ENCODE results near the gene OPRD1.
A peak's percentile ranks its signal among the peaks of the same experiment; 100 is the strongest.

- TF ChIP-seq, protein P1, sequence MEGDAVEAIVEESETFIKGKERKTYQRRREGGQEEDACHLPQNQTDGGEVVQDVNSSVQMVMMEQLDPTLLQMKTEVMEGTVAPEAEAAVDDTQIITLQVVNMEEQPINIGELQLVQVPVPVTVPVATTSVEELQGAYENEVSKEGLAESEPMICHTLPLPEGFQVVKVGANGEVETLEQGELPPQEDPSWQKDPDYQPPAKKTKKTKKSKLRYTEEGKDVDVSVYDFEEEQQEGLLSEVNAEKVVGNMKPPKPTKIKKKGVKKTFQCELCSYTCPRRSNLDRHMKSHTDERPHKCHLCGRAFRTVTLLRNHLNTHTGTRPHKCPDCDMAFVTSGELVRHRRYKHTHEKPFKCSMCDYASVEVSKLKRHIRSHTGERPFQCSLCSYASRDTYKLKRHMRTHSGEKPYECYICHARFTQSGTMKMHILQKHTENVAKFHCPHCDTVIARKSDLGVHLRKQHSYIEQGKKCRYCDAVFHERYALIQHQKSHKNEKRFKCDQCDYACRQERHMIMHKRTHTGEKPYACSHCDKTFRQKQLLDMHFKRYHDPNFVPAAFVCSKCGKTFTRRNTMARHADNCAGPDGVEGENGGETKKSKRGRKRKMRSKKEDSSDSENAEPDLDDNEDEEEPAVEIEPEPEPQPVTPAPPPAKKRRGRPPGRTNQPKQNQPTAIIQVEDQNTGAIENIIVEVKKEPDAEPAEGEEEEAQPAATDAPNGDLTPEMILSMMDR (IDR thresholded peaks at IDR 0.05), result no peak
- TF ChIP-seq POLR2A (IDR thresholded peaks at IDR 0.05), result peak in 1 of 2 donors; percentile 79
Observed at GRCh38 chr1:28775121-28775942, 36.6 kb upstream of the OPRD1 start.
